Measurements from ENCODE around the gene PRND. TPM values are rescaled to one million over a fixed set of nuclear protein-coding genes. Genes with fewer than 3 reads are reported as not detected.

The PRND gene
- total and polyA plus RNA-seq, 2 of the 8 experiments (the other 6 are each of a cell fraction or from before 2014, with no cell fraction given), result 0.09 to 0.11 TPM

DNA sequence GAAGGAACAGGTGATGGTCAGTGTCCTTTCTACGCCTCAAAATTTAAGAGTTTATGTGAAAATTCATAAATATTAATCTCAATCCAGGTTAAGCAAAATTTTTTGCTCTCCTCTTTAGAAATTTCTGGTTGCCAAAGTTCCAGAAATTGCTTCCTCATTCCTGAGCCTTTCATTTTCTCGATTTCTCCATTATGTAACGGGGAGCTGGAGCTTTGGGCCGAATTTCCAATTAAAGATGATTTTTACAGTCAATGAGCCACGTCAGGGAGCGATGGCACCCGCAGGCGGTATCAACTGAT lies 35.8 kb upstream of the PRND start (continued):
- TF ChIP-seq SIX5 (IDR thresholded peaks at IDR 0.05; ENCODE audit: low read depth, low read length), result no peak
- TF ChIP-seq TCF12 (IDR thresholded peaks at IDR 0.05; ENCODE audit: low read depth, low read length), result no peak
